H9 (cell line): ENCODE measurements around the gene COL3A1. TPM values are rescaled to one million over a fixed set of nuclear protein-coding genes. Genes with fewer than 3 reads are reported as not detected.

Experiments used
- DNase-seq: peaks from one replicate; pipeline ENCODE4 v3.0.0-alpha.2; 2017
- H2AFZ ChIP-seq: one replicate; pipeline ENCODE4 v1.6.1; 2013; ENCODE audit warnings: mild to moderate bottlenecking, low read length, control low read depth, moderate library complexity
- H2AK5ac ChIP-seq: 2 replicates; pipeline ENCODE4 v1.6.1; 2013; ENCODE audit warnings: low read length, control low read depth, mixed read lengths; ENCODE audit not compliant: insufficient read length
- H2BK120ac ChIP-seq: one replicate; pipeline ENCODE4 v1.6.1; 2013; ENCODE audit warnings: low read depth, mild to moderate bottlenecking, low read length, control low read depth, inconsistent platforms; ENCODE audit not compliant: poor library complexity, severe bottlenecking
- H2BK12ac ChIP-seq: 2 replicates; pipeline ENCODE4 v1.6.1; 2013; ENCODE audit warnings: low read length, control low read depth, mixed read lengths, low read depth; ENCODE audit not compliant: insufficient read length
- H2BK15ac ChIP-seq: 2 replicates; pipeline ENCODE4 v1.6.1; 2013; ENCODE audit warnings: low read depth, low read length, control low read depth
- H2BK20ac ChIP-seq: one replicate; pipeline ENCODE4 v1.6.1; 2013; ENCODE audit warnings: low read depth, mild to moderate bottlenecking, low read length, control low read depth, inconsistent platforms; ENCODE audit not compliant: poor library complexity, severe bottlenecking
- H2BK5ac ChIP-seq: 2 replicates; pipeline ENCODE4 v1.6.1; 2013; ENCODE audit warnings: low read length, control low read depth, mixed read lengths; ENCODE audit not compliant: insufficient read length
- H3K14ac ChIP-seq: 2 replicates; pipeline ENCODE4 v1.6.1; 2013; ENCODE audit warnings: low read length, control low read depth; ENCODE audit not compliant: insufficient read depth
- H3K18ac ChIP-seq: 2 replicates; pipeline ENCODE4 v1.6.1; 2013; ENCODE audit warnings: low read depth, mild to moderate bottlenecking, mixed read lengths, low read length, control low read depth; ENCODE audit not compliant: insufficient read length
- H3K23ac ChIP-seq: 2 replicates; pipeline ENCODE4 v1.6.1; 2013; ENCODE audit warnings: low read length, control low read depth, mixed read lengths, low read depth; ENCODE audit not compliant: insufficient read length
- H3K23me2 ChIP-seq: 2 replicates; pipeline ENCODE4 v1.6.1; 2013; ENCODE audit warnings: low read depth, mild to moderate bottlenecking, mixed read lengths, low read length, control low read depth; ENCODE audit not compliant: insufficient read length, poor library complexity, severe bottlenecking
- H3K27ac ChIP-seq: 2 replicates; pipeline ENCODE4 v1.5.1; 2013; ENCODE audit warnings: low read length, control low read depth, mixed read lengths, low read depth; ENCODE audit not compliant: insufficient read length
- H3K27me3 ChIP-seq: 2 replicates; pipeline ENCODE4 v1.6.1; 2013; ENCODE audit warnings: low read length, control low read depth, inconsistent platforms; ENCODE audit not compliant: insufficient read depth
- H3K4ac ChIP-seq: 2 replicates; pipeline ENCODE4 v1.6.1; 2013; ENCODE audit warnings: low read depth, mild to moderate bottlenecking, control low read depth, inconsistent platforms, low read length, moderate library complexity
- H3K4me1 ChIP-seq: 2 replicates; pipeline ENCODE4 v1.6.1; 2013; ENCODE audit warnings: low read length, control low read depth, inconsistent platforms; ENCODE audit not compliant: insufficient read depth
- H3K4me2 ChIP-seq: 2 replicates; pipeline ENCODE4 v1.6.1; 2013; ENCODE audit warnings: low read length, control low read depth, mixed read lengths; ENCODE audit not compliant: insufficient read length, insufficient read depth
- H3K56ac ChIP-seq: 2 replicates; pipeline ENCODE4 v1.6.1; 2013; ENCODE audit warnings: low read depth, mild to moderate bottlenecking, mixed read lengths, low read length, control low read depth; ENCODE audit not compliant: insufficient read length
- H3K79me1 ChIP-seq: 2 replicates; pipeline ENCODE4 v1.6.1; 2013; ENCODE audit warnings: low read depth, mild to moderate bottlenecking, moderate library complexity, low read length, control low read depth, inconsistent platforms; ENCODE audit not compliant: insufficient read depth, poor library complexity, severe bottlenecking
- H3K79me2 ChIP-seq: 2 replicates; pipeline ENCODE4 v1.6.1; 2013; ENCODE audit warnings: low read length, control low read depth, inconsistent platforms; ENCODE audit not compliant: insufficient read depth
- H3K9ac ChIP-seq: 2 replicates; pipeline ENCODE4 v1.6.1; 2013; ENCODE audit warnings: low read length, control low read depth, mixed read lengths; ENCODE audit not compliant: insufficient read length; ENCODE audit errors: extremely low read depth
- H3K9me3 ChIP-seq: one replicate; pipeline ENCODE4 v1.6.1; 2013; ENCODE audit warnings: low read depth, low read length, inconsistent platforms; ENCODE audit not compliant: control insufficient read depth
- H3T11ph ChIP-seq: one replicate; pipeline ENCODE4 v1.6.1; 2013; ENCODE audit warnings: mild to moderate bottlenecking, low read length, control low read depth, inconsistent platforms
- H4K20me1 ChIP-seq: one replicate; pipeline ENCODE4 v1.6.1; 2013; ENCODE audit not compliant: control insufficient read depth, insufficient read length, insufficient read depth
- H4K5ac ChIP-seq: 2 replicates; pipeline ENCODE4 v1.6.1; 2013; ENCODE audit warnings: low read depth, mild to moderate bottlenecking, mixed read lengths, low read length, control low read depth; ENCODE audit not compliant: insufficient read length
- H4K8ac ChIP-seq: replicated peaks from 2 replicates; pipeline ENCODE4 v1.6.1; 2013; ENCODE audit warnings: low read length, control low read depth, mixed read lengths, low read depth; ENCODE audit not compliant: insufficient read length
- H4K91ac ChIP-seq: 2 replicates; pipeline ENCODE4 v1.6.1; 2013; ENCODE audit warnings: low read depth, mild to moderate bottlenecking, moderate library complexity, mixed read lengths, low read length, control low read depth; ENCODE audit not compliant: insufficient read length
- H3K27ac Mint-ChIP-seq, 3 experiments: 2 replicates in 2 of 3; 3 replicates in 1 of 3; pipeline ENCODE4 v1.8.0; 2020 to 2021; ENCODE audit warnings: mixed read lengths in 3 of 3, mild to moderate bottlenecking in 1 of 3, moderate library complexity in 1 of 3
- H3K27me3 Mint-ChIP-seq: 2 replicates; pipeline ENCODE4 v1.8.0; 2021; ENCODE audit warnings: low read depth, mild to moderate bottlenecking, moderate library complexity, mixed read lengths
- H3K36me3 Mint-ChIP-seq, 3 experiments: 2 replicates in 2 of 3; 3 replicates in 1 of 3; pipeline ENCODE4 v1.8.0; 2020 to 2021; ENCODE audit warnings: low read depth in 3 of 3, mixed read lengths in 3 of 3; ENCODE audit not compliant: insufficient read depth in 1 of 3
- H3K4me1 Mint-ChIP-seq, 2 experiments: 2 replicates each; pipeline ENCODE4 v1.8.0; 2020; ENCODE audit warnings: mixed read lengths in 2 of 2
- H3K4me3 Mint-ChIP-seq, 2 experiments: 2 replicates in 1 of 2; 3 replicates in 1 of 2; pipeline ENCODE4 v1.8.0; 2020 to 2021; ENCODE audit warnings: mild to moderate bottlenecking in 2 of 2, mixed read lengths in 2 of 2, moderate library complexity in 1 of 2
- H3K9me3 Mint-ChIP-seq, 2 experiments: 2 replicates in 1 of 2; 3 replicates in 1 of 2; pipeline ENCODE4 v1.8.0; 2020; ENCODE audit warnings: mild to moderate bottlenecking in 2 of 2, mixed read lengths in 2 of 2, moderate library complexity in 1 of 2
- CTCF ChIP-seq: fragments of 200-600 bp; sonication (generic); conservative IDR thresholded peaks from 3 replicates; pipeline ENCODE4 v1.8.0; 2021; ENCODE audit warnings: antibody characterized with exemption, mild to moderate bottlenecking
- WGBS: extraction: QIAGEN DNeasy Blood & Tissue Kit; methylation state at CpG from one replicate; pipeline ENCODE4 v1.1.7; 2013; ENCODE audit warnings: missing lambda C conversion rate, low lambda C conversion rate, mixed read lengths; ENCODE audit not compliant: insufficient read length; ENCODE audit errors: extremely low coverage; 5-methylcytosine and 5-hydroxymethylcytosine counted together
- total RNA-seq: library from RNA; stranded (reverse); gene quantifications from 2 replicates; pipeline ENCODE4 v1.2.1, GENCODE V29; 2021

Gene COL3A1
- total RNA-seq, 1 experiment from 2014 or later = not detected

GRCh38 chr2:188940171-188940570 is 34.0 kb upstream of the COL3A1 start:
- no peak overlapping the region for H3K27ac ChIP-seq
- no peak overlapping the region for H2BK12ac ChIP-seq
- H3K56ac ChIP-seq = no peak overlapping the region
- no peak overlapping the region for H3K4me2 ChIP-seq
- H3K9me3 Mint-ChIP-seq = peaks cover 6 to 8% of the 10 kb centered on the region in 2 experiments
- no CpG with 5 or more reads among the region's 4 CpGs for WGBS
- no peak overlapping the region for H3K23ac ChIP-seq
- H3K4me1 ChIP-seq = no peaks in the 10 kb centered on the region
- no peak overlapping the region for H4K91ac ChIP-seq
- H3K4ac ChIP-seq = no peak overlapping the region
- no peak overlapping the region for H2BK15ac ChIP-seq
- no peak overlapping the region for H3K4me3 Mint-ChIP-seq
- H3K27me3 ChIP-seq = no peaks in the 10 kb centered on the region
- no peaks in the 10 kb centered on the region for H3K23me2 ChIP-seq
- no peaks in the 10 kb centered on the region for H4K20me1 ChIP-seq
- H3K14ac ChIP-seq = no peak overlapping the region
- no peak overlapping the region for H3T11ph ChIP-seq
- no peak overlapping the region for H2AFZ ChIP-seq
- H4K8ac ChIP-seq = no peak overlapping the region
- no peaks in the 10 kb centered on the region for H3K4me1 Mint-ChIP-seq
- no peaks in the 10 kb centered on the region for H3K79me2 ChIP-seq
- no peak overlapping the region for H4K5ac ChIP-seq
- TF ChIP-seq CTCF = no peak
- no peak for DNase-seq
- H2BK20ac ChIP-seq = no peak overlapping the region
- H2BK120ac ChIP-seq = no peak overlapping the region
- H2AK5ac ChIP-seq = no peak overlapping the region
- no peak overlapping the region for H3K18ac ChIP-seq
- no peaks in the 10 kb centered on the region for H3K9me3 ChIP-seq
- H3K36me3 Mint-ChIP-seq = peaks cover 2 to 6% (median 5%) of the 10 kb centered on the region in 3 experiments; a peak in 4 of 7 replicates
- H3K27me3 Mint-ChIP-seq = no peaks in the 10 kb centered on the region; the same call in 1 of the 2 replicates
- no peak overlapping the region for H3K27ac Mint-ChIP-seq
- H3K9ac ChIP-seq = no peak overlapping the region
- no peaks in the 10 kb centered on the region for H3K79me1 ChIP-seq
- no peak overlapping the region for H2BK5ac ChIP-seq
